ENCODE results near the gene CD47.

Gene CD47

GRCh38 chr3:108090701-108091497, at the start of gene CD47:
CD47 (minus strand) TSS chr3:108091031; CDS start chr3:108090908, 123 bp downstream.
- DNase-seq (ENCODE audit: low spot score): peak; percentile 96

DNA sequence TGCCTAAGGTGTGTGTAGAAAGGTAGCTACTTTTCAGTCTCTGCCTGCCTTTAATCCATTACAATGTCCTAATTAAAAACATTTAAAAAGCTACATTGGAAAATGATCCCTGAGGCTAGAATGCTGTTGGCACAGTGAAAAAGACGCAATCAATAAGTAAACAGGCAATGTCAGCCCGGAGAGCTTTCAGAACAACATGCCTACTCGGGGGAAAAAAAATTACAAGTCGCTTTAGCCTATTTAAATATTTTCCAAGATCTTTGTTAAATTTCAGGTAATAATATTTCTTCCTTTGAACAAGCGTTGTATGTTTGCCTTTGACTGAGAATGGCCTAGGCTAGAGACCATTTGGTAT, 46.6 kb upstream of the CD47 start:
- DNase-seq (ENCODE audit: low spot score): no peak

- DNase-seq (ENCODE audit: low spot score): no peak
These were observed 46.0 kb upstream of the CD47 start for GRCh38 chr3:108136561-108137459.

DNA sequence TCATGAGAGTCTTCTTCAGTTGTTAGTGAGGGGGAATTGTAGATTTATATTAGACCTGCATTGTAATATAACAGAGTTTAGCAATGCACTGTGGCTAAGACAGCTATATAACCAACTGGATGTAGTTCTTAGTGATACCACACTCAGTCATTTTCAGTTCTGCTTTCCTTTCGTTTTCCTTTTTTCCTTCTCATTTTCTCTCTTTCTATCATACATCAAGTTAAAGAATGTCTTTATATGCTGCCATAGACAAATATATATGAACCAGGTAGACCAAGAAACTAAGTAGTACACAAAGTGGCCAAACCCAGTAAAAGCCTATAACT, 43.7 kb upstream of the CD47 start:
- DNase-seq (ENCODE audit: low spot score): no peak

GRCh38 chr3:108133858-108134554, 43.2 kb upstream of the CD47 start:
- DNase-seq (ENCODE audit: low spot score): no peak

- DNase-seq (ENCODE audit: low spot score): no peak
These were observed 42.2 kb upstream of the CD47 start for GRCh38 chr3:108133048-108133369.

GRCh38 chr3:108131475-108132134, 40.8 kb upstream of the CD47 start:
- no peak for DNase-seq (ENCODE audit: low spot score)

GRCh38 chr3:108130701-108131474, 40.1 kb upstream of the CD47 start:
- peak; percentile 32 for DNase-seq (ENCODE audit: low spot score)

DNA sequence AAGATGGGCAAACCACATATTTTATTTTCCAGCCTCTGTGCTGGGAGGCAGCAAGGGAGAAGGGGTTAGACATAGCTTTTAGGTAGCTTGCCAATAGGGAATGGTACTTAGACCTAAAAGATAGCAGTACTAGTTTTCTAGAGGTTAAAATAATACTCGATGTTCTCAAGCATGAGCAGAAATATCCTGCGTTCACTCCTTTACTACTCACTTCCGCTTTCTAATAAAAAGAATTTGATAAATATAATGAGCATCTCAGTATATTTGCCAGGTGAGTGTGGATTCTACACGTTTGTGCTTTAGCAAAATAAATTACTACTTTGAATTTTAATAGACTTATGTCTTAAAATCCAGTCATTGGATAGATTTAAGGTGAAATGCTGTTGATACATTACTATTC, 39.4 kb upstream of the CD47 start:
- no peak for DNase-seq (ENCODE audit: low spot score)

DNA sequence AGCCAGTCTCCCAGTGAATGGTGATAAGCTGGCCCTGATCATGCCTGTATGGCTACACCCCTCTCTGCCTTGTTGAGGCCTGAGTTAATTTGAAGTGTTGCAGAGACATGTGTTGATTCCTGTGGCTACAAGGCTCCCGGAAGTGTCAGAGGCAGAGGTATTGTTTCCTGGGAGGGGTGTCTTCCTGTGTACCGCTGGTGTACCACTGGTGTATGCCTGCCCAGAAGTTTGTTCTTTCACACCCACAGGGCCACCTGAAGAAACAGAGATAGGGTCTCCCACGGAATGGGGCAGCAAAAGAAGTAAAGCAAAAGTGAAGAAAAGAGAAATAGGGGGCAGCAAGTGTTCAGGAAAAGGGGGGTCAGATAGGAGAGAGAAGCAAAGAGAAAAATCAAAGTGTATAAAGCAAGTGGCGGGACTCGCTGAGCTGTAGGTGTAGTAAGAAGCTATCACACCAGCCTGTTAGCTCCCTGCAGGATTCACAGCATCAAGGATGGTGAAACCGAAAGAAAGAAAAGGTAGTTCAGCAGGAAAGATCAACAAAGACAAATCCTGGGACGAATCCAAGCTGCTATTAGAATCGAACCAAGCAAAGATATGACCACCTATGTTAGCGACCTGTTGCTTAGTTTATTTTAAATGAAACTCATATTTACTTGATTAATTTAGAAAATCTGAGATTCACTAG, 36.6 kb upstream of the CD47 start:
- no peak for DNase-seq (ENCODE audit: low spot score)

GRCh38 chr3:108126348-108126747, 35.5 kb upstream of the CD47 start:
- no peak for DNase-seq (ENCODE audit: low spot score)

GRCh38 chr3:108125550-108126071, 34.8 kb upstream of the CD47 start:
- DNase-seq (ENCODE audit: low spot score): no peak

- no peak for DNase-seq (ENCODE audit: low spot score)
These were observed 34.3 kb upstream of the CD47 start for GRCh38 chr3:108125153-108125543.

GRCh38 chr3:108124337-108125152, 33.7 kb upstream of the CD47 start:
- no peak for DNase-seq (ENCODE audit: low spot score)

DNA sequence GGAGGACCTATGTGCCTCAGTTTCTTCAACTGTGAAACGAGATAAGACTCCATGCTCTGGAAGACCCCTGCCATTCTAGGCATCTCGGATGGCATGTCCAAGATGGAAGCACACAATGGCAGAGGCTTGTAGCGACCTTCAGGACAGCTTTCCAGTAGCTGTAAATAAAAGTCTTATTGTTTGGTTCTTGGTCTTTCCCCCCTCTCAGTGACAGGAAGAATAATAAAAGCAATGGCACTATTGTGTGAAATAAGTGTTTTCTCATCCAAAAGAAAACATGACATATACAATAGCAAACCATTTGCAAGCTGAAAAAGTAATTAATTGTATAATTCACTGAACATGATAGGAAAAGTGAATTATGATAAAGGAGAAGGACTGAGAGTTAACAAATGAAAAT, 32.5 kb upstream of the CD47 start:
- no peak for DNase-seq (ENCODE audit: low spot score)

DNA sequence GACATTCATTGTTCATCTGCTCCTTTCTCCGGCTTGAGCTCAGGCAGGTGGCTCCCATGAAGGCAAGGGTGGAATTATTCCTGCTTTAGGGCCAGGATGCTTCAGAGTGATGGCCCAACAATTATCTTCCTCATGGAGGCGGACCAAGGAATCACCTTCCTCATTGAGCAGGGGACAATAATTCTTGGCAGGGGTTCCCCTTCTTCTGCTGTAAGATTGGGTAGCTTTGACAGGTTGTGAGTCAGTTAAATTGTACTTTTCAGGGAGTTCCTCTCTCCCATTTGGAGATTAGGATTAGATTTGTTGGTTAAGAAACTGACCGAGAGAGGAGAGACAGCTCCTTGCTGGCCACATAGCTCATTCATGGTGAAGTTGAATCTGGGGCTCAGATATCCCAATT, 31.4 kb upstream of the CD47 start:
- DNase-seq (ENCODE audit: low spot score): no peak

GRCh38 chr3:108119398-108120104, 28.7 kb upstream of the CD47 start:
- DNase-seq (ENCODE audit: low spot score): no peak

GRCh38 chr3:108118038-108118768, 27.4 kb upstream of the CD47 start:
- no peak for DNase-seq (ENCODE audit: low spot score)
